Thoracic aorta (tissue), 2 donors: ENCODE data around the gene SNURF. TPM values are rescaled to one million over a fixed set of nuclear protein-coding genes. Genes with fewer than 3 reads are reported as not detected.

Source experiments
- ATAC-seq: fragments of 150-250 bp; one replicate; pipeline ENCODE4 v1.8.0; 2017; ENCODE audit warnings: low read depth; ENCODE audit not compliant: insufficient number of reproducible peaks, low FRiP score
- DNase-seq: peaks from one replicate; pipeline ENCODE4 v3.0.0-alpha.2; 2020; ENCODE audit warnings: low spot score
- H3K27ac ChIP-seq, 2 donors: fragments of 200-600 bp; sonication (generic); 1 replicate in 1 of 2; 2 replicates in 1 of 2; pipeline ENCODE4 v1.5.1; 2016; ENCODE audit warnings: mild to moderate bottlenecking in 2 of 2, moderate library complexity in 2 of 2
- H3K27me3 ChIP-seq: fragments of 200-600 bp; sonication (generic); replicated peaks from 2 replicates; pipeline ENCODE4 v1.6.0; 2016; ENCODE audit warnings: mild to moderate bottlenecking; ENCODE audit not compliant: insufficient read depth
- H3K36me3 ChIP-seq: fragments of 200-600 bp; sonication (generic); one replicate; pipeline ENCODE4 v1.5.1; 2016
- H3K4me1 ChIP-seq, 2 donors: fragments of 200-600 bp; sonication (generic); 1 replicate in 1 of 2; 2 replicates in 1 of 2; pipeline versions ENCODE4 v1.5.1 to v1.6.0; 2016; ENCODE audit warnings: low read depth in 2 of 2, mild to moderate bottlenecking in 1 of 2; ENCODE audit not compliant: control insufficient read depth in 1 of 2
- H3K4me3 ChIP-seq: fragments of 200-600 bp; sonication (generic); 2 replicates; pipeline ENCODE4 v1.5.1; 2016; ENCODE audit warnings: mild to moderate bottlenecking
- H3K9me3 ChIP-seq: fragments of 200-600 bp; sonication (generic); 2 replicates; pipeline ENCODE4 v1.5.1; 2016
- total RNA-seq, 2 donors: library from RNA; depleted of rRNA; stranded (reverse); fragments of >200 nt; gene quantifications; one replicate each; pipeline versions ENCODE4 v1.1.0 to v1.2.3, GENCODE V29; 2016
- TF ChIP-seq, protein P1 (sequence below): fragments of 200-600 bp; sonication (generic); IDR thresholded peaks from one replicate; pipeline ENCODE4 v1.5.1; 2019; ENCODE audit warnings: antibody characterized with exemption

The SNURF gene
- total RNA-seq, 2 donors from 2014 or later = 17.7 to 37.3 TPM

DNA sequence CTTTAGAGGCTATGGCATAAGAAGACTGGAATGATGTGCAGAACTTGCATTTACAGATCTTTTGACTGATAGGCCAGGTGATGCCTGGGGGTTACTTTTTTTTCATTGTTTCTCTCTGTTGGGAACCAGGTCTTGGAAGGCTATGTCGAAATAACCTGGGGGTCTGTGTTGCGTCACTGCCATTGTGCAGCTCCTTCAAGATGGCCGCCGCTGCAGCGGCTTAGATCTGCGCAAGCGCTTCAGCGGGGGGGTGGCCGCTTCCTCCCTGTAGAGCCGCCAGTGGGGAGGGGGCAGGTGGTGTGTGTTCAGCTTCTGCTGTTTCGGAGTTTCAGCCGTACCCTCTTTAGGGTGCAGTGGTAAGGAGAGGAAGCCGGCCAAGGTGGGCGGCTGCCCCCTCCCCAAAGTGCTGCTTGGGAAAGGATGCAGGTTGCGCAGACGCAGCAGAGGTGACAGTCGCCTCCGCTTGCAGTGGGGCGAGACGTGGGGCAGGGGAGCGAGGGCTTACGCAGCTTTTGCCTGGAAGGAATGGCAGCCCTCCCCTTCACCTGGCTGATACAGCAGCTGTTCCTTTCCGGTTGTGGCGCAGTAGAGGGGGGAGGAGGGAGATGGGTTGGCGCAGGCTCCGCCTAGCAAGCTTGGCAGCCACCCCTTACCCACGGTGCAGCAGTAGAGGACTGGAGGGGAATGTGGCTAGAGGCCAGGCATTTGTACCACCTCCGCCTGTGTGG, 1.5 kb downstream of the SNURF start:
- TF ChIP-seq, protein P1, sequence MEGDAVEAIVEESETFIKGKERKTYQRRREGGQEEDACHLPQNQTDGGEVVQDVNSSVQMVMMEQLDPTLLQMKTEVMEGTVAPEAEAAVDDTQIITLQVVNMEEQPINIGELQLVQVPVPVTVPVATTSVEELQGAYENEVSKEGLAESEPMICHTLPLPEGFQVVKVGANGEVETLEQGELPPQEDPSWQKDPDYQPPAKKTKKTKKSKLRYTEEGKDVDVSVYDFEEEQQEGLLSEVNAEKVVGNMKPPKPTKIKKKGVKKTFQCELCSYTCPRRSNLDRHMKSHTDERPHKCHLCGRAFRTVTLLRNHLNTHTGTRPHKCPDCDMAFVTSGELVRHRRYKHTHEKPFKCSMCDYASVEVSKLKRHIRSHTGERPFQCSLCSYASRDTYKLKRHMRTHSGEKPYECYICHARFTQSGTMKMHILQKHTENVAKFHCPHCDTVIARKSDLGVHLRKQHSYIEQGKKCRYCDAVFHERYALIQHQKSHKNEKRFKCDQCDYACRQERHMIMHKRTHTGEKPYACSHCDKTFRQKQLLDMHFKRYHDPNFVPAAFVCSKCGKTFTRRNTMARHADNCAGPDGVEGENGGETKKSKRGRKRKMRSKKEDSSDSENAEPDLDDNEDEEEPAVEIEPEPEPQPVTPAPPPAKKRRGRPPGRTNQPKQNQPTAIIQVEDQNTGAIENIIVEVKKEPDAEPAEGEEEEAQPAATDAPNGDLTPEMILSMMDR = no peak
- Histone ChIP-seq H3K36me3 (no peaks in the 10 kb centered on the region), H3K9me3 (no peaks in the 10 kb centered on the region), H3K4me1 (peaks cover 6 to 12% of the 10 kb centered on the region in 2 donors), H3K27me3 (no peaks in the 10 kb centered on the region), H3K27ac (peak overlapping the region; percentile 90 to 98), H3K4me3 (peak overlapping the region; percentile 81)
- DNase-seq (peak; percentile 22), ATAC-seq (peak; percentile 50)

DNA sequence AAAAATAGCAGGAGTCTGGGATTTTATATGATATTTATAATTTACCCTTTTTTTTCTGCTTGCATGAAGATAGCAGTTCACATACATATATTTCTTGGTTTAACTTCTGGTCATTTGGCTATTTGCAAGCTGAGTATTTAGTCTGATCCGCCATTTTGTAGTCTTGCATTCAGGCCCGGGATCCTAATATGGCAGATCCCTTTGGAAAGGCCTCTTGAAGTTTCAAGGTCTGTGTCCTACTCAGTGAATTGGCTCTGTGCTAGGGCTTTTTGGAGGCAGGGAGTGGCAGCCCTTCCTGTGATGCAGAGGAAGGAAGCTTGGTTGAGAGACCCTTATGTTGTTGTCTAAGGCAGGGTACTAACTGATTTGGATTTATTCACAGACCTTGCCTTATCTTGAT, 2.9 kb downstream of the SNURF start:
- DNase-seq (no peak), ATAC-seq (no peak)
- H3K36me3 ChIP-seq = no peaks in the 10 kb centered on the region
- H3K4me3 ChIP-seq = peak overlapping the region; percentile 81
- TF ChIP-seq, protein P1 = no peak
- no peaks in the 10 kb centered on the region for H3K27me3 ChIP-seq
- H3K9me3 ChIP-seq = no peaks in the 10 kb centered on the region
- H3K4me1 ChIP-seq = peaks cover 6 to 12% of the 10 kb centered on the region in 2 donors
- H3K27ac ChIP-seq = peak overlapping the region in 1 of 2 donors; percentile 90

DNA sequence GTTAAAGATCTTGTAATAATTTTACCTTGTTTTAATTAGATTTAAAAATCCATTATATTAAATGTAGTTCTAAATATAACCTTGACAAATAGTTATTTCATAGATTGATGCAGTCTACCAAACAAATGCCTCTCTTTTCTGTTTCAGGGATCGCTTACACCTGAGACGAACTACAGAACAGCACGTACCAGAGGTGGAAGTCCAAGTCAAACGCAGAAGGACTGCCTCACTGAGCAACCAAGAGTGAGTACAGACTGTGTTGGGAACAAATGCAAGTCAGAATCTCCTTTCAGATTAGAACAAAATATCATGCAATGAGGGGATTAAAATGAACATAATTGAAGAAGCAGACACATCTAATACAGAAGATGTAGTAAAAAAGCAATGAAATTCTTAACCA, 7.2 kb downstream of the SNURF start:
- TF ChIP-seq, protein P1 = no peak
- Histone ChIP-seq H3K36me3 (peaks cover 22% of the 10 kb centered on the region), H3K27me3 (no peaks in the 10 kb centered on the region), H3K27ac (no peak overlapping the region), H3K4me3 (no peak overlapping the region), H3K4me1 (peaks cover 6 to 12% of the 10 kb centered on the region in 2 donors), H3K9me3 (no peaks in the 10 kb centered on the region)
- ATAC-seq (no peak), DNase-seq (no peak)

DNA sequence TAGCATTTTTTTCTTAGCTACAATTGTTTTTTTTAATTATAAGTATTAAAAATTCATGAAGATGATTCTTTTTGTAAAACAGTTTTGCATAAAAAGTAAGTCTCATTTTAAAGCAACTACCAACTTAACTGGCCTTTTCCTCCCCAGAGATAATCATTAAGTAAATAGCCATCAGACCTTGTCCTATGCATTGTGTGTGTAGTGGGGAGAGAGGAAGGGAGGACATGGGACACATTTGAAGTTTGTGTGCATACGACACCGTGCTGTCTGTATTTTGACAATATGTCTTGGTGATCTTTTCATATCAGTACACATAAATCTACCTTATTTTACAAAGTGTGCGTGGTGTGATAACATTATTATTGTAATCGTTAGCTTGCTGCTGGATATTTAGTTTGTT, 8.1 kb downstream of the SNURF start:
- H3K4me3 ChIP-seq = no peak overlapping the region
- H3K4me1 ChIP-seq = peaks cover 6 to 12% of the 10 kb centered on the region in 2 donors
- no peak for ATAC-seq
- no peaks in the 10 kb centered on the region for H3K27me3 ChIP-seq
- no peak for DNase-seq
- H3K36me3 ChIP-seq = peaks cover 24% of the 10 kb centered on the region
- TF ChIP-seq, protein P1 = no peak
- no peaks in the 10 kb centered on the region for H3K9me3 ChIP-seq
- no peak overlapping the region for H3K27ac ChIP-seq

DNA sequence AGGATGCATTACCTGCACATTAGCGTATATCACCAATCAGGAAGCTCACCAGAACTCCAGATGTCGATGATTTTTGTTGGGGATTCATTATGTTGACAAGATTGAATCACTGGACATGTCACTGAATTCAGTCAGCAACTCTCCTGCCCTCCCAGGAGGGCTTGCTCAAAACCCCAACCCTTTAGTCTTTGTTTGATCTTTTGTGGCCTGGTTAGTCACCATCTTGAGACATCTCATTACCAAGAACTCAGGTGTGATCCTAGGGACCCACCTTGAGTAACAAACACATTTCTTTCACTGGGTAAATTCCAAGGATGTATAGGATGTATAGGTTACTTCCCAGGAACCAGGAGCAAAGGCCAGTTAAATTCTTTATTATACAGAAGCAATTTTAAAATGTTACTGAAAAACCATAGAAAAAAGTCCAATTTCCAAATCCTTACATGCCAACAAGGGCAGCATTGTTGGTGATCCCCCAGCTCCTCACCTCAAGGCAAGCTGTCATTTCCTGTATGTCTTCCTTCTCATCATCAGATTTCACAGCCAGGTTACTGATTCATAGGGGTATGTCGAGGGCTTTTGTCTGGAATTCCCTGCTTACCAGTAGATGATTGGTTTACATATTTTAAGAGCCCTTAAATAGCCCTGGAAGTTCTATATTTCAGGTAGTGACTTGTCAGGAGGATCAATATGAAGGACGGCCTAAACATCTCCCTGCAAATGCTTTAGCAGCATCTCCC, 11.7 kb downstream of the SNURF start:
- no peaks in the 10 kb centered on the region for H3K9me3 ChIP-seq
- no peak overlapping the region for H3K27ac ChIP-seq
- H3K4me1 ChIP-seq = no peaks in the 10 kb centered on the region
- ATAC-seq (no peak), DNase-seq (no peak)
- H3K27me3 ChIP-seq = no peaks in the 10 kb centered on the region
- peaks cover 45% of the 10 kb centered on the region for H3K36me3 ChIP-seq
- H3K4me3 ChIP-seq = no peak overlapping the region
- TF ChIP-seq, protein P1 = no peak
